Brain pericyte (primary cell): ENCODE results near the gene TUBA1B.

ENCODE experiments used
- DNase-seq: peaks from one replicate; pipeline ENCODE4 v3.0.0-alpha.2; 2012; ENCODE audit warnings: low read depth, low spot score

Gene TUBA1B

DNA sequence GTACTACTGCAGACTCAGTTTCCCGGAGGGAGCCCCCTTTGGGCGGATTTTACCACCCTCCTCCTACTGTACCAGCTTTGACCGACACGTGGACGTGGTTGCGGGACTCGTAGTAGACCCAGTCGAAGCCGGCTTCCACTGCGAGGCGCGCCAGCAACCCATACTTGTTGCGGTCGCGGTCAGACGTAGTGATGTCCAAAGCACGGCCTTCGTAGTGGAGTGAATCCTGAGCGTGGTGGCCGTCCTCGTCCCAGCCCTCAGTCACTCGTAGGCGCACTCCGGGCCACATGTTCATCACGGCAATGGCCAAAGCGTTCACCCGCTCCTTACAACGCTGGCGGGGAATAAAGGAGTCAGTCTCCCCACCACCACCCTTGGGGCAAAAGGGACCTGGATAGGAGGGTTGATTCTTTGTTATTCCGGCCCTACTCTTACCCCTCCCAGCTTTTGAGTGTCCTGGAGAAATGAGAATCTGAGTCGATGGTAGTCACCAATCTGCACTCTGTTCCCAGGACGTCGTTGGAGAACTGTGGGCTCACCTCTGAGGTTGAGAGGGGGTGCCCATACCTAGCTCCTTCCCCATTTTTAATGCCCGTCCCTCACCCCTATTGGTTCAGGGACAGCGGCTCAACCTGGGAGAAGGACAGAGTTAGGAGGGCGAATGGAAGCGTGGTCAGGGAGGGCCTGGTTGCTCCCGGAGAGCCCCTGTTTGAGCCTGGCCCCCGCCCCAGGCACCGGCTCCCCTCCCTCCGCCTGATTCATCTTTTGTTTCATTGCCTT is 39.9 kb downstream of the TUBA1B start:
- DNase-seq: no peak

- DNase-seq: no peak
Measured at GRCh38 chr12:49089821-49090773, 41.1 kb downstream of the TUBA1B start.

- DNase-seq: no peak
Measured at GRCh38 chr12:49088932-49089330, 42.3 kb downstream of the TUBA1B start.

GRCh38 chr12:49088150-49088931 is 42.9 kb downstream of the TUBA1B start:
- DNase-seq: peak; percentile 61

- no peak for DNase-seq
Measured at GRCh38 chr12:49086116-49086515, 45.1 kb downstream of the TUBA1B start.

DNA sequence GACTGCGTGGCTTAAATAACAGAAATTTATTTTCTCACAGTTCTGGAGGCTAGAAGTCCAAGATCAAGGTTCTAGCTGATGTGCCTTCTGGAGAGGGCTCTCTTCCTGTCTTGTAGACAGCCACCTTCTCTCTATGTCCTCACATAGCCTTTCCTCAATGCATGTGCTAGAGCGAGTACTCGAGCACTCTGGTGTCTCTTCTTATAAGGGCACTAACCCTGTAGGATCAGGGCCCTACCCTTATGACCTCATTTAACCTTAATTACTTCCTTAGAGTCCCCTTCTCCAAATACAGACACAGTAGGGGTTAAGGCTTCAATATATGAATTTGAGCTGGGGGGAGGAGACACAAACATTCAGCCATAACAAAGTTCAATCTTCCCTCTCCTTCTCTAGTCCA is 46.8 kb downstream of the TUBA1B start:
- no peak for DNase-seq

DNA sequence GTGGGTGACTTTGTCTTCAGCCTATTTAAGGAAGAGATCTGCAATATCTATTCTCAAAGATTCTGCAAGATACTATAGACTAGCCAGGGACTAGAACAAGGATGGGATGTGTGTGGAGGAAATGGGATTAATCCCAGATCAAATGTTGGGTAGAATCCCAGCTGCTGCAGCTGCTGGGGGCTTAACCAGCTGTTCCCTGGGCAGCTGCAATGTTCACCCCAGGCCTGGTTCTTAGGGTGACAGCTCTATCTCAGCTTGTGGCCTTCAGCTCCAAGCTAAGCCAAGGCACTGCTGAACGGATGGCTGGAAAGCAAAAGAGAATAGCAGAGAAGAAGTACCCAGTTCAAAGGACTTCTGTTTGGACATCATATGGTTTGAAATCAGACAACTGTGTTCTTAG is 51.4 kb downstream of the TUBA1B start:
- no peak for DNase-seq
